OCI-LY7 (cell line): ENCODE measurements around the gene METTL23.

Experiments used
- CTCF ChIP-seq: fragments of 200-600 bp; sonication (generic); conservative IDR thresholded peaks from 2 replicates; pipeline ENCODE4 v1.5.1; 2014; ENCODE audit warnings: mild to moderate bottlenecking, antibody characterized with exemption, low read length, moderate library complexity, mixed read lengths
- EZH2phosphoT487 ChIP-seq: fragments of 200-600 bp; sonication (generic); IDR thresholded peaks from 2 replicates; pipeline ENCODE4 v1.6.1; 2018; ENCODE audit warnings: low read depth, borderline replicate concordance, mild to moderate bottlenecking, mixed run types, antibody characterized with exemption, low read length, moderate library complexity, mixed read lengths

DNA sequence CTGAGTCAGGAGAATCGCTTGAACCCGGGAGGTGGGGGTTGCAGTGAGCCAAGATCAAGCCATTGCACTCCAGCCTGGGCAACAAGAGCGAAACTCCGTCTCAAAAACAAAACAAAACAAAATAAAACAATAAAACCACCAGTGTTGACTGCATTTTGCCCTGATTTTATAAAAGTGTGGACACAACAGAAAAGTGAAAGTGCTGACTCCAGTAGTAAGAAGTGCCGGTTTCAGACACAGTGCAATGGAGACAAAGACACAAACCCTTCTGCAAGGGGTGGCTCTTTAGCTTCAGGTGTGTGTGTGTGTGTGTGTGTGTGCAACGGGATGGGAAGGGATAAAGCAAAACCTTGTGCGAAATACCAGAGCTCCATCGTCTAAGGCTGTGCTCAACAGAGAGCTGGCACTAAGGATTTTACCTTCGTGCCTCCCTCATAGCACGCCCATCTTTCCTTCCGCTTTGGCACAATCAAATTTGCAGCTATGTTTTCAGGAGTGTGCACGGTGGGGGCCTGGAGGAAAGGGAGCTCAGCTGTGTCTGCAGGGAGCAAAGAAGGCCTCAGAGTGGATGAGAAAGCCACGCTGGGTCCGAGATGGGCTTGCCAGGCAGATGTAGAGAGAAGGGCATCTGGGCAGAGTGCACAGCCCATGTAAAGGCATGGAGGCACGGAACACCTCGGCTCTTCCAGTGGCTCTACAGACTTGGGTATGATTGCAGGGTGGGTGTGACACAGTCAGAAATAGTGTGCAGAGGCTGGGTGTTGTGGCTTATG is 31.4 kb upstream of the METTL23 start:
- TF ChIP-seq CTCF, result no peak
- no peak for TF ChIP-seq EZH2phosphoT487
